Testis (tissue), 2 donors: ENCODE measurements around the gene GRAMD1B.

Source experiments
- CTCF ChIP-seq, 3 experiments: fragments of 450-650 bp in 2 of 3; fragments of 200-600 bp in 1 of 3; sonication (generic) in 1 of 3; IDR thresholded peaks; one replicate each; pipeline ENCODE4 v1.5.1; 2016 to 2019; ENCODE audit warnings: antibody characterized with exemption in 3 of 3, mild to moderate bottlenecking in 2 of 3, moderate library complexity in 1 of 3
- POLR2A ChIP-seq: fragments of 450-650 bp; IDR thresholded peaks from one replicate; pipeline ENCODE4 v1.6.1; 2017; ENCODE audit warnings: antibody characterized with exemption, mild to moderate bottlenecking, moderate library complexity

GRCh38 chr11:123480290-123480815, 50.3 kb downstream of the GRAMD1B start:
- no peak for TF ChIP-seq CTCF (IDR thresholded peaks at IDR 0.05)
- TF ChIP-seq POLR2A, result no peak
